Bronchial epithelial cell (primary cell): ENCODE measurements around the gene KCNK2. TPM values are rescaled to one million over a fixed set of nuclear protein-coding genes. Genes with fewer than 3 reads are reported as not detected.
A peak's percentile ranks its signal among the peaks of the same experiment; 100 is the strongest.

Experiments
- DNase-seq: peaks from one replicate; pipeline ENCODE4 v3.0.0-alpha.2; 2010; ENCODE audit warnings: low read depth
- FAIRE-seq: peaks from 2 replicates; lab custom pipeline; 2011; peaks lifted over from hg19 to GRCh38; lab: Jason Lieb, UNC
- H3K27me3 ChIP-seq: 2 replicates; pipeline ENCODE4 v1.5.1; 2011; ENCODE audit warnings: low read length; ENCODE audit not compliant: control insufficient read depth, insufficient read depth
- H3K36me3 ChIP-seq: 2 replicates; pipeline ENCODE4 v1.5.1; 2011; ENCODE audit warnings: low read length; ENCODE audit not compliant: control insufficient read depth, insufficient read depth
- H3K4me3 ChIP-seq: 2 replicates; pipeline ENCODE4 v1.5.1; 2011; ENCODE audit warnings: mild to moderate bottlenecking, low read depth, low read length, control low read depth
- total RNA-seq: library from RNA; depleted of rRNA; stranded (reverse); fragments of >200 nt; gene quantifications from 2 replicates; pipeline ENCODE4 v1.2.1, GENCODE V29; 2014
- TF ChIP-seq, protein P1 (sequence below): IDR thresholded peaks from 2 replicates; pipeline ENCODE4 v1.5.1; 2011; ENCODE audit warnings: mild to moderate bottlenecking, moderate library complexity, low read length, control low read depth, inconsistent platforms; ENCODE audit not compliant: insufficient read depth, severe bottlenecking

KCNK2 gene
- total RNA-seq, 1 donor from 2014 or later, result 1.3 TPM

DNA sequence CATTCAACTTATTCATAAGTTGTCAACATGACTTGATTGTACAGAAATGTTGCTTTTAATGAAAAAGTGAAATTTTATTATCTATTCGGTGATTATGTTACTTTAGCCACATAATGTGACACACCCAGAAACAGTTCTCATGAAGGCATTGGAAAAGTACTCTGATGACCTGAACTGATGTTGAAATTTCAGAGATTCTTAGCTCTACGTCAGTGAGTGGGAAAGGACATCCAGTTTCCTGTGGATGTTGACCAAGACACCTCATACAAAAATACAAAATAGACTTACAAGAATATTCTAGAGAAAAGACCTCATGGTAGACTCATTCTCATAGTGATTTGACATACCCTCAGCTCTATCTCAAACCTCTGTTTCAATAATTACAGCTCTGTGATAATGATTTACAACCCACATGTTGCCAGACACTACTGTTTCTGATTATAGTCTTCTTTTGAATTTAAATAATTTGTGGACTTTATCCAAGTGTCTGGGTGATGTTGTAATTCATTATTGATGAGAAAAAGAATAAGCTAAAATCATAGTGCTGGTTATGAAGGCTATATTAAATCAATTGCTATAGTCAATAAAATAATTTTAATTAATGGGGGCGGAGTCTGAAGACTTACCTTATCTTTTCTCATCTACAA lies 37.3 kb downstream of the KCNK2 start:
- H3K36me3 ChIP-seq, result no peaks in the 10 kb centered on the region
- no peak overlapping the region for H3K4me3 ChIP-seq
- TF ChIP-seq, protein P1, sequence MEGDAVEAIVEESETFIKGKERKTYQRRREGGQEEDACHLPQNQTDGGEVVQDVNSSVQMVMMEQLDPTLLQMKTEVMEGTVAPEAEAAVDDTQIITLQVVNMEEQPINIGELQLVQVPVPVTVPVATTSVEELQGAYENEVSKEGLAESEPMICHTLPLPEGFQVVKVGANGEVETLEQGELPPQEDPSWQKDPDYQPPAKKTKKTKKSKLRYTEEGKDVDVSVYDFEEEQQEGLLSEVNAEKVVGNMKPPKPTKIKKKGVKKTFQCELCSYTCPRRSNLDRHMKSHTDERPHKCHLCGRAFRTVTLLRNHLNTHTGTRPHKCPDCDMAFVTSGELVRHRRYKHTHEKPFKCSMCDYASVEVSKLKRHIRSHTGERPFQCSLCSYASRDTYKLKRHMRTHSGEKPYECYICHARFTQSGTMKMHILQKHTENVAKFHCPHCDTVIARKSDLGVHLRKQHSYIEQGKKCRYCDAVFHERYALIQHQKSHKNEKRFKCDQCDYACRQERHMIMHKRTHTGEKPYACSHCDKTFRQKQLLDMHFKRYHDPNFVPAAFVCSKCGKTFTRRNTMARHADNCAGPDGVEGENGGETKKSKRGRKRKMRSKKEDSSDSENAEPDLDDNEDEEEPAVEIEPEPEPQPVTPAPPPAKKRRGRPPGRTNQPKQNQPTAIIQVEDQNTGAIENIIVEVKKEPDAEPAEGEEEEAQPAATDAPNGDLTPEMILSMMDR, result no peak
- no peak for FAIRE-seq
- no peak for DNase-seq
- H3K27me3 ChIP-seq, result no peaks in the 10 kb centered on the region

DNA sequence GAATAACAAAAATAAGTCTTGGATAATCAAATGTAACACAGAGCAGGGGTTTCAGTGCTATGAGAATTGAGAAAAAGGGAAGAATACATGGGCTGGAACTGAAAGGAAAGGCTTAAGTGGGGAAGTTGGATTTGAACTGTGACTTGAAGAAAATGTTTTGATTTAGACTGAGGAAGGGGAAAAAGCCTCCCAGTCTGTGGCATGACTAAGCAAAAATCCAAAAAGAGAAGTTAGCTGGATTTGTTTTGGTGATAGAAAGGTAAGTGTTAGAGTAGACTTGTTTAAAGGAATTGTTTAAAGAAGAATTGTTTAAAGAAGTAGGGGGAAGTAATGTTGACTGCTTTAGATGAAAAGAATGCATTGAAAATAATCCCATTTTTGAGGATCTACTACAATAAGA lies 46.0 kb downstream of the KCNK2 start:
- Histone ChIP-seq H3K4me3 (no peak overlapping the region), H3K27me3 (no peaks in the 10 kb centered on the region), H3K36me3 (no peaks in the 10 kb centered on the region)
- TF ChIP-seq, protein P1, result no peak
- FAIRE-seq, result no peak
- DNase-seq, result no peak

DNA sequence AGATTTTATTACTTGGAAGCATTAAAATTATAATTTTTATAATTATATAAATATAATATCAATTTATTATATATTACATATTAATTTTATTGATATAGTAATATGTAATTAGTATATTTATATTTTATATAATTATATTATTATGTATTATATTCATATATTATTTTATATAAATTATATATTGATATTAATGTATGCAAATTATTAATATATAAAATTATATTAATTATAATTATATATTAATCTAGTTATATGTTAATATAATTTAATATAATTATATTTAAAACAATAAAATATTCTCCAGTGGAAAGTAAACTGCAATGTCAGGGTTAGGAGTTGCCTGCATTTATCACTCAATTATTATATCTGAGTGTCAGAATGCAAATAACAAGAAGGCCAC lies 48.8 kb downstream of the KCNK2 start:
- no peak for FAIRE-seq
- H3K4me3 ChIP-seq, result no peak overlapping the region
- TF ChIP-seq, protein P1, result no peak
- no peak for DNase-seq
- H3K27me3 ChIP-seq, result no peaks in the 10 kb centered on the region
- H3K36me3 ChIP-seq, result no peaks in the 10 kb centered on the region

DNA sequence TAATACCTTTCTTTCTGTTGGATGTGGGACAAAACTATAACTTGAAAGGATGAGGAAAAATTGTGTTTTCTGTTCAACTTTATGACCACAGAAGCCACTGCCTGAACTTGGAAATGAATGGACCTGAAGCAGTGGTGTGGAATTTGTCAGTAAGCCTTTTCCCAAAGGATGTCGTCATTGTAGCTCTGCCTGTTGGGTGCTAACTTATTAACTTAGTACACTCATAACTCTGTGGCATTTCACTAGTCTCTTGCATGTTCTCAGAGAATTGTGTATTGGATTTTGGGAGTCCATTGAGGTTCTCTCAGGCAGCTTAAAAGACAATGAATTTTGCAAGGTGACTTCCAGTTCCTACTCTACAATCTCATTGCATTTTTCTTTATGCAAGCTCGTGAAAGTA lies 49.6 kb downstream of the KCNK2 start:
- DNase-seq (peak; percentile 17), FAIRE-seq (no peak)
- TF ChIP-seq, protein P1, result no peak
- Histone ChIP-seq H3K27me3 (no peaks in the 10 kb centered on the region), H3K36me3 (no peaks in the 10 kb centered on the region), H3K4me3 (no peak overlapping the region)

GRCh38 chr1:215133532-215133931 lies 51.0 kb downstream of the KCNK2 start:
- TF ChIP-seq, protein P1, result no peak
- DNase-seq (peak; percentile 44), FAIRE-seq (no peak)
- Histone ChIP-seq H3K27me3 (no peaks in the 10 kb centered on the region), H3K36me3 (no peaks in the 10 kb centered on the region), H3K4me3 (no peak overlapping the region)

- no peak for DNase-seq
- Histone ChIP-seq H3K36me3 (no peaks in the 10 kb centered on the region), H3K4me3 (no peak overlapping the region), H3K27me3 (no peaks in the 10 kb centered on the region)
- TF ChIP-seq, protein P1, result no peak
- FAIRE-seq, result no peak
Observed at GRCh38 chr1:215137985-215138384, 55.4 kb downstream of the KCNK2 start.
